Thoracic aorta (tissue), 2 donors: ENCODE measurements around the gene SLC6A1. TPM values are rescaled to one million over a fixed set of nuclear protein-coding genes. Genes with fewer than 3 reads are reported as not detected.

ENCODE experiments used
- ATAC-seq: fragments of 150-250 bp; one replicate; pipeline ENCODE4 v1.8.0; 2017; ENCODE audit warnings: low read depth; ENCODE audit not compliant: insufficient number of reproducible peaks, low FRiP score
- DNase-seq: peaks from one replicate; pipeline ENCODE4 v3.0.0-alpha.2; 2020; ENCODE audit warnings: low spot score
- H3K27ac ChIP-seq, 2 donors: fragments of 200-600 bp; sonication (generic); 1 replicate in 1 of 2; 2 replicates in 1 of 2; pipeline ENCODE4 v1.5.1; 2016; ENCODE audit warnings: mild to moderate bottlenecking in 2 of 2, moderate library complexity in 2 of 2
- H3K27me3 ChIP-seq: fragments of 200-600 bp; sonication (generic); replicated peaks from 2 replicates; pipeline ENCODE4 v1.6.0; 2016; ENCODE audit warnings: mild to moderate bottlenecking; ENCODE audit not compliant: insufficient read depth
- H3K36me3 ChIP-seq: fragments of 200-600 bp; sonication (generic); one replicate; pipeline ENCODE4 v1.5.1; 2016
- H3K4me1 ChIP-seq, 2 donors: fragments of 200-600 bp; sonication (generic); 1 replicate in 1 of 2; 2 replicates in 1 of 2; pipeline versions ENCODE4 v1.5.1 to v1.6.0; 2016; ENCODE audit warnings: low read depth in 2 of 2, mild to moderate bottlenecking in 1 of 2; ENCODE audit not compliant: control insufficient read depth in 1 of 2
- H3K4me3 ChIP-seq: fragments of 200-600 bp; sonication (generic); 2 replicates; pipeline ENCODE4 v1.5.1; 2016; ENCODE audit warnings: mild to moderate bottlenecking
- H3K9me3 ChIP-seq: fragments of 200-600 bp; sonication (generic); 2 replicates; pipeline ENCODE4 v1.5.1; 2016
- total RNA-seq, 2 donors: library from RNA; depleted of rRNA; stranded (reverse); fragments of >200 nt; gene quantifications; one replicate each; pipeline versions ENCODE4 v1.1.0 to v1.2.3, GENCODE V29; 2016
- TF ChIP-seq, protein P1 (sequence below): fragments of 200-600 bp; sonication (generic); IDR thresholded peaks from one replicate; pipeline ENCODE4 v1.5.1; 2019; ENCODE audit warnings: antibody characterized with exemption

Gene SLC6A1
- total RNA-seq, 2 donors from 2014 or later: 1.2 to 4.6 TPM

DNA sequence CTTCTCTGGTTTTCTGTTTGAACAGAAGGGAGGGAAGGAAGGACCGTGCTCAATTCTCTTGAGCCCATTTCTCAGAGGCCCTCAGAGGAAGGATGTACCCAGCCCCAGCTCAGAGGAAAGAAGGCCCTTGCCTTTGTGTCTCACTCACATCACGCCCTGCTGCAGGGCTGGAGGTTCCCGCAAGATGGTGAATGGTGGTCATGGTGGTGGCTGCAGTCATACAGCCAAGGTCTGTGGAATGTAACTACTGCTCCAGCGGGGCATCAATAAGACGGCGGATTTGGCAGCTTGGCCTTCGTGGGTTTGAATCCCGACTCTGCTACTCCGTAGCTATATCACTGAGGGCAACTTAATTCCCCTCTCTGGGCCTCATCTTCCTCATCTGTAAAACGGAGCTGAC lies 62.9 kb downstream of the SLC6A1 start:
- Histone ChIP-seq H3K27me3 (no peaks in the 10 kb centered on the region), H3K9me3 (no peaks in the 10 kb centered on the region), H3K36me3 (no peaks in the 10 kb centered on the region), H3K4me1 (peaks cover 2 to 3% of the 10 kb centered on the region in 2 donors), H3K27ac (no peak overlapping the region), H3K4me3 (no peak overlapping the region)
- ATAC-seq (no peak), DNase-seq (no peak)
- TF ChIP-seq, protein P1, sequence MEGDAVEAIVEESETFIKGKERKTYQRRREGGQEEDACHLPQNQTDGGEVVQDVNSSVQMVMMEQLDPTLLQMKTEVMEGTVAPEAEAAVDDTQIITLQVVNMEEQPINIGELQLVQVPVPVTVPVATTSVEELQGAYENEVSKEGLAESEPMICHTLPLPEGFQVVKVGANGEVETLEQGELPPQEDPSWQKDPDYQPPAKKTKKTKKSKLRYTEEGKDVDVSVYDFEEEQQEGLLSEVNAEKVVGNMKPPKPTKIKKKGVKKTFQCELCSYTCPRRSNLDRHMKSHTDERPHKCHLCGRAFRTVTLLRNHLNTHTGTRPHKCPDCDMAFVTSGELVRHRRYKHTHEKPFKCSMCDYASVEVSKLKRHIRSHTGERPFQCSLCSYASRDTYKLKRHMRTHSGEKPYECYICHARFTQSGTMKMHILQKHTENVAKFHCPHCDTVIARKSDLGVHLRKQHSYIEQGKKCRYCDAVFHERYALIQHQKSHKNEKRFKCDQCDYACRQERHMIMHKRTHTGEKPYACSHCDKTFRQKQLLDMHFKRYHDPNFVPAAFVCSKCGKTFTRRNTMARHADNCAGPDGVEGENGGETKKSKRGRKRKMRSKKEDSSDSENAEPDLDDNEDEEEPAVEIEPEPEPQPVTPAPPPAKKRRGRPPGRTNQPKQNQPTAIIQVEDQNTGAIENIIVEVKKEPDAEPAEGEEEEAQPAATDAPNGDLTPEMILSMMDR: no peak

DNA sequence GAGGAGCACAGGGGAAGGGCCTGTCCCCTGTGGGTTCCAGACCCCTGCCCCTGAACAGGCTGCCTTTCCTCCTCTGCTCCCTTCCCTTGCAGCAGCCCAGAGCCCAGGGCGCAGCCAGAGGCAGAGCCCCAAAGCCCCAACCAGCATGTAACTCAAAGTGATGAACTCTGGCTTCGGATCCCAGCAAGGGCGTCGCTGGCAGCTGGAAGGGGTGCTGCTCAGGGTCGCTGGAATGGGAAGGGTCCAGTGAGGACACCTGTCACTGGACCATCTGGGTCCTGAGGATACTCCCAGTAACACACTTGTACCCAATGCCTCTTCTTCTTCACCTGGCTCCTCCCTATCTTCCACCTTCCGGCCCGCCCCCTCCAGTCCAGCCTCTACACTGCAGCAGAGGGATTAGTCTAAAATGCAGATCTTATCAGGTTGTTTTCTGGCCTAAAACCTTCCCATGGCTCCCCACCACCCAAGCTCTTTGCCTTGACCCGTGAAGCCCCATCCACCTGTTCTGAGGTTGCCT lies 64.0 kb downstream of the SLC6A1 start:
- ATAC-seq: no peak
- Histone ChIP-seq H3K9me3 (no peaks in the 10 kb centered on the region), H3K4me1 (peaks cover 4 to 5% of the 10 kb centered on the region in 2 donors), H3K36me3 (no peaks in the 10 kb centered on the region), H3K27me3 (no peaks in the 10 kb centered on the region), H3K4me3 (no peak overlapping the region), H3K27ac (no peak overlapping the region)
- TF ChIP-seq, protein P1: no peak
- DNase-seq: no peak

DNA sequence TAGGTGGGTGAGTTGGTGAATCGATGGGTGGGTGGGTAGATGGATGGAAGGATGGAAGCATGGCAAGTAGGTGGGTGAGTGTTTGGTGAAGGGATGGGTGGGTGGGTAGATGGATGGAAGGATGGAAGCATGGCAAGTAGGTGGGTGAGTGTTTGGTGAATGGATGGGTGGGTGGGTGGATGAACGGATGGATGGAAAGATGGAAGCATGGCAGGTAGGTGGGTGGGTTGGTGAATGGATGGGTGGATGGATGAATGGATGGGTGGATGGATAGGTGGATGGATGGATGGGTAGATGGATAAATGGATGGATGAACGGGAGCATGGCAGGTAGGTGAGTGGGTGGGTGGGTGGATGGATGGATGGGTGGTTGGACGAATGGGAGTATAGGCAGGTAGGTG lies 65.1 kb downstream of the SLC6A1 start:
- no peak overlapping the region for H3K27ac ChIP-seq
- TF ChIP-seq, protein P1: no peak
- H3K4me1 ChIP-seq: peaks cover 4 to 5% of the 10 kb centered on the region in 2 donors
- H3K9me3 ChIP-seq: no peaks in the 10 kb centered on the region
- H3K4me3 ChIP-seq: no peak overlapping the region
- DNase-seq (no peak), ATAC-seq (no peak)
- H3K36me3 ChIP-seq: no peaks in the 10 kb centered on the region
- no peaks in the 10 kb centered on the region for H3K27me3 ChIP-seq

DNA sequence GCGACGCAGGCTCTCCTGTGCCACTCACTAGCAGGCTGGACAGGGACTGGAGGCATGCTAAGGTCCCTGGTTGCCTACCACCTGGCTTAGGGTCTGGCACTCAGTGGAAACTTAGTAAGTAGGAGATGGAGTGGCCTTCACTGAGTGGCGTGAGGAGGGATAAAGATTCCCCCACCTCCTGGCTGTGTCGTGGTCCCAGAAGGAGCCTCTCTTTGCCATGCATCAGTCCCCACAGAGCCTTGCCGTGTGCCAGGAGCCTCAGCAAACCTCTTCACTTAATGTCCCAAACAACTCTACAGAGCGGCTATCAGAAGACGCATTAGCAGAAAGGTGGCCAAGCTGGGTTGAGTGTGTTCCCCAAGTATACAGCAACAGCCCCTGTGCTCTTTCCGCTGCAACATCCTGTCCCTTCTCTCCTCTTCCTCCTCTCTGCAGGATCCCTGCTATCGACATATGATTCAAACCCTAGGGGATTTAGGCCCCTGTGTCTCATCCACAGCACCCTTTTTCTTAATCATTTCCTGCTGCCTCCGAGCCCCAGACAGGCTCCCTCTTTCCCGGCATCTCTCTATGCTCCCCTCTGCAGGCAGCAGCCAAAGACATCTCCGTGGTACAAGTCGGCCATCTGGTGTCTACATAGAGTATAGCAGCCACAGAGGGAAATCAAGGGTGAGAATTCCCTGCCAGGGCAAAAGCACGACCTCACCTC lies 66.7 kb downstream of the SLC6A1 start:
- DNase-seq (peak; percentile 23), ATAC-seq (no peak)
- H3K9me3 ChIP-seq: no peaks in the 10 kb centered on the region
- H3K27ac ChIP-seq: no peak overlapping the region
- H3K36me3 ChIP-seq: no peaks in the 10 kb centered on the region
- peaks cover 4 to 5% of the 10 kb centered on the region in 2 donors for H3K4me1 ChIP-seq
- no peak overlapping the region for H3K4me3 ChIP-seq
- TF ChIP-seq, protein P1: peak; percentile 77
- H3K27me3 ChIP-seq: no peaks in the 10 kb centered on the region

DNA sequence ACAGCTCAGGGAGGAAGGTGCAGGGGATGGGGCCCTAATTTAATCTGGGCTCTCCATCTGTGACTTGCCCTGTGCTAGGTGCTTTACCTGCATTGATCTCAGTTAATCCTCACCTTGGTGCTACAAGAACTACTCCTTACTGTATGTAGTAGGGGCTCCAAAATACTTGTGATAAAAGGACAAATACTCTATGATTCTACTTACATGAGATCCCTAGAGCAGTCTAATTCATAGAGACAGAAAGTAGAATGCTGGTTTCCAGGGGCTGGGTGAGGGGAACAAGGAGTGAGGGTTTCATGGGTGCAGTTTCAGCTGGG lies 67.2 kb downstream of the SLC6A1 start:
- no peak for ATAC-seq
- H3K27me3 ChIP-seq: no peaks in the 10 kb centered on the region

More for the DNA sequence above, 67.2 kb downstream of the SLC6A1 start:
- DNase-seq: no peak
- TF ChIP-seq, protein P1: no peak
- Histone ChIP-seq H3K9me3 (no peaks in the 10 kb centered on the region), H3K4me3 (no peak overlapping the region), H3K4me1 (peaks cover 4 to 5% of the 10 kb centered on the region in 2 donors), H3K27ac (no peak overlapping the region), H3K36me3 (no peaks in the 10 kb centered on the region)
